ENCODE measurements around the gene GARIN5A.
"Not testable (repeated sequence)": the region's sequence is repeated elsewhere in the genome, so short reads cannot be mapped to it uniquely, and the experiment has no call there.

The GARIN5A gene

GRCh38 chr19:50465986-50466705, 10.5 kb downstream of the GARIN5A start:
- no peak for DNase-seq (ENCODE audit: low read depth in 2 of 2, low spot score in 1 of 2)

DNA sequence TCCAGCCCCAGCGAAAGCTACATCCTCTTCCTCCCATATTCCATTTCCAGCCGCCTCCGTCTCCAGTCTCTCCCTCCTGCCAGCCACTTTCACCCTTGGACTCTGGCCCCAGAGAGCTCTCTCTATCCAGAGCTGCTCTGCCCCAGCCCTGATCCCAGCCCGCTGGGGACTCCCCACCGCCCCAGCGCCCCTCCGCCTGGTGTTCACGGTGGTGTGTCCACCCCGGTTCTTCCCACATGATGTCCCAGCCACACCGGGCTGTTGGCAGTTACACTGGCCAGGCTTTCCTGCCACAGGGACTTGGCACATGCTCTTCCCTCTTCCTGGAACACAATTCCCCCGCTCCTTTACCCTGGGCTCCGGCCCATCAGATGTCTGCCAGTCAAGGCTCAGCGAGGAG, 11.6 kb downstream of the GARIN5A start:
- DNase-seq (ENCODE audit: low read depth in 2 of 2, low spot score in 1 of 2): no peak

DNA sequence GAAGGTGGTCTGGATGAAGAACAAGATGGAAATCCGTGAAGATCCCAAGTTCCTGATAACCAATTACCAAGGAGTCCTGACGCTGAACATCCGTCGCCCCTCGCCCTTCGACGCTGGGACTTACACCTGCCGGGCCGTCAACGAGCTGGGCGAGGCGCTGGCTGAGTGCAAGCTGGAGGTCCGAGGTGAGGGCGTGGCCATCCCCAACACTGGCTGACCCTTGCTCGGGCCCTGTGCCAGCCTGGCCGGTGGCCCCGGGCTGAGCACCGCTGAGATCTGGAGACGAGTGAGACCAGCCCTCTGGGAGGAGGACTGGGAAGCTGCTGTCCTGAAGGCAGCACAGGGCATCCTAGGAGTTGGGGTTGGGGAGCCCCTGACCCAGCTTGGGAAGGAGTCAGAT, 12.3 kb downstream of the GARIN5A start:
- no peak for DNase-seq (ENCODE audit: low read depth in 2 of 2, low spot score in 1 of 2)

DNA sequence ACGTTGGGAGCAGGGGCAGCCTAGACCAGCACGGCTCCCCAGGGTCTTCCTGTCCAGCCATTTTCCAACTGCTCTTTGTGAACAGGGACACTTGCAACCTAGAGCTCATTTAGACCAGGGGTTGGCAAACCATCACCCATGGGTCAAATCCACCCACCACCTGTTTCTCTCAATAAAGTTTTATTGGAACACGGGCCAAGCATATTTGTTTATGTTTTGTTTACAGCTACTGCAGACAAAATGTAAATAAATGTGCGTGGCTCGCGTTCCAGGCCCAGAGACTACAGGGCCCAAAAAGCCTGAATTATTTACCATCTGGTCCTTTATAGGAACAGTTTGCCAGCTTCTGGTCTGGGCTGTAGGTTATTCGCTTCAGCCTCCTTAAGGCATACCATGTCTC, 13.7 kb downstream of the GARIN5A start:
- DNase-seq (ENCODE audit: low read depth in 2 of 2, low spot score in 1 of 2): no peak

GRCh38 chr19:50461066-50461875, 15.4 kb downstream of the GARIN5A start:
- DNase-seq (ENCODE audit: low read depth in 2 of 2, low spot score in 1 of 2): peak; percentile 17 to 25

DNA sequence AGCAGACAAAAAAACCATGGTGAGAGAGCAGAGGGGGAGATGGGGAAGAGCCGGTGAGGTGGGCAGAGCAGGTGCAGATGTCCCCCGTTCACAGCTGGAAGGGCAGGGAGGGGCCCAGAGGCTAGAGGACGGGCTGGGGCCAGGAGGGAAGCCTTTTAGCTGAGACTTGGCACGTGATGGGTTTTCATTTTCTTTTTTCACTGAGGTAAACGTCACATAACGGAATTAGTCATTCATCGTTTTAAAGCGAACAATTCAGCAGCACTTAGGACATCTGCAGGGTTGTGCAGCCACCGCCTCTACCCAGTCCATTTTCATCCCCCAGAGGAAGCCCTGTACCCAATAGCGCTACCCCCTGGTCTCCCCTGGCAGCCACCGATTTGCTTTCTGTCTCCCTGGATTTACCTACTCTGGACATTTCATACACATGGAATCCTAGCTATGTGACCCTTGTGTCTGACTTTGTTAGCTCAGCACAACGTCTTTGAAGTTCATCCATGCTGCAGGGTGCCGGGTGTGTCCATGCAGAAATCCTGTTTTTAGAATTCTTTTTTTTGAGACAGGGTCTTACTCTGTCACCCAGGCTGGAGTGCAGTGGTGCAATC, 16.4 kb downstream of the GARIN5A start:
- DNase-seq (ENCODE audit: low read depth in 2 of 2, low spot score in 1 of 2): no peak

- DNase-seq (ENCODE audit: low read depth in 2 of 2, low spot score in 1 of 2): no peak
Observed at GRCh38 chr19:50459638-50460037, 17.0 kb downstream of the GARIN5A start.

GRCh38 chr19:50459067-50459456, 17.6 kb downstream of the GARIN5A start:
- DNase-seq (ENCODE audit: low read depth in 2 of 2, low spot score in 1 of 2): no peak

GRCh38 chr19:50458396-50459066, 18.1 kb downstream of the GARIN5A start:
- DNase-seq (ENCODE audit: low read depth in 2 of 2, low spot score in 1 of 2): no peak

GRCh38 chr19:50457300-50457699, 19.3 kb downstream of the GARIN5A start:
- no peak for DNase-seq (ENCODE audit: low read depth in 2 of 2, low spot score in 1 of 2)

GRCh38 chr19:50455992-50456391, 20.7 kb downstream of the GARIN5A start:
- no peak for DNase-seq (ENCODE audit: low read depth in 2 of 2, low spot score in 1 of 2)

GRCh38 chr19:50453243-50453642, 23.4 kb downstream of the GARIN5A start:
- no peak for DNase-seq (ENCODE audit: low read depth in 2 of 2, low spot score in 1 of 2)

GRCh38 chr19:50451223-50451534, 25.5 kb downstream of the GARIN5A start:
- DNase-seq (ENCODE audit: low read depth in 2 of 2, low spot score in 1 of 2): no peak

DNA sequence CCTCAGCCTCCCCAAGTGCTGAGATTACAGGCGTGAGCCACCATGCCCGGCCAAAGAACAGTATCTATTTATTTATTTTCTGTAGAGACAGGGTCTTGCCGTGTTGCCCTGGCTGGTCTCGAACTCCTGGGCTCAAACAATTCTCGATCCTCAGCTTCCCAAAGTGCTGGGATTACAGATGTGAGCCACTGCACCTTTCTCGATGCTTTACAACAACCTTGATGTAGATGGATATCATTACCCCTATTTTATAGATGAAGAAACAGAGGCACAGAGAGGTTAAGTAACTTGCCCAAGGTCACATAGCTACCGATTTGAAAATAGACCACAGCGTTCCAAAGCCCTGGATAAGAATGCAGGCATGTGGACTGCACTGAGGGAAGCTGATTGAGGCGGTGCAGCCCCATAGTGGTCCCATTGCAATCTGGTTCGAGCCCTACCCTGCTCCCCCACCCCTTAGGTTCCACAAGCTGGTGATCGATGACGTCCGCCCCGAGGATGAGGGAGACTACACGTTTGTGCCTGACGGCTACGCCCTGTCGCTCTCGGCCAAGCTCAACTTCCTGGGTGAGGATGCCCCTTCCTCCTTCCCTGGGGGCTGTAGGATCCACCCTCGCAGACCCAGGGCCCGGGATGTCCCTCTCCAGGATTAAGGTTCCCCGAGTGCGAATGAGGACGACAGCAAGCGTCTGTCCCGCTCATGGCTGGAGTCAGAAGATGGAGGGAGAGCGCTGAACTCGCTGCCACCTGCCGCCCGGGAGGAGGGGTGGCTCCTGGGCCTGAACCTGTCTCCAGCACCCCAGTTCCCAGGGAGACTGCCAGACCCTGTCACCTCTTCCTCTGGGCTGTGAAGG, 26.1 kb downstream of the GARIN5A start:
- no peak for DNase-seq (ENCODE audit: low read depth in 2 of 2, low spot score in 1 of 2)

- DNase-seq (ENCODE audit: low read depth in 2 of 2, low spot score in 1 of 2): no peak
Observed at GRCh38 chr19:50449236-50449899, 27.3 kb downstream of the GARIN5A start.

GRCh38 chr19:50447750-50448149, 28.9 kb downstream of the GARIN5A start:
- DNase-seq (ENCODE audit: low read depth in 2 of 2, low spot score in 1 of 2): no peak

DNA sequence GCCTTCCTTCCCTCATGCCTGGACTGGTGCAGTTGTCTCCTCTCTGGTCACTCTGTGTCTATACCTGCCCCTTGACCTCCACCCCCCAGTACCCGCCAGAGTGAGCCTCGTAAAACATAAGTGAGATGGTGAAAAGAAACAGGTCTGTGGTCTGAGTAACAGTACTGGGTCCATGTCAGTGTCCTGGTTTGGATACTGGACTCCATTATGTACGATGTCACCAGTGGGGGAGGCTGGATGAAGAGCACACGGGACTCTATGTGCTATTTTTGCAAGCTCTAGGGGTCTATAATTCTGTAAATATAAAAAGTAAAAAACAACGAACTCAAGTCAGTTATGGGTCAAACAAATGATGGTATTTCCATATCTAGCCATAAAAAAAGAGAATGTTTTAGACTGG, 29.6 kb downstream of the GARIN5A start:
- DNase-seq (ENCODE audit: low read depth in 2 of 2, low spot score in 1 of 2): no peak

DNA sequence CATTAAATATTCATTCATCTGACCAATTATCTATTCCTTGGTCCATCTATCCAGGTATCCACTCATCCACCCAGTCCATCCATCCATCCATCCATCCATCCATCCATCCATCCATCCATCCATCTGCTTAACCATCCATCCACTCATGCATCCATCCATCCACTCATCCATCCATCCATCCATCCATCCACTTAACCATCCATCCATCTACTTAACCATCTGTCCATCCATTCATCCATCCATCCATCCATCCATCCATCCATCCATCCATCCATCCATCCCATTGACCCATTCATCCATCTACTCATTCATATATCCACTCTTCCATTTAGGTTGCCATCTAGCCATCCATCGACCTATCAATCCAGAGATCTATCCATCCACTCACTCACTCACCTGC, 32.6 kb downstream of the GARIN5A start:
- DNase-seq (ENCODE audit: low read depth in 2 of 2, low spot score in 1 of 2): no peak

GRCh38 chr19:50439130-50439529, 37.5 kb downstream of the GARIN5A start:
- DNase-seq (ENCODE audit: low read depth in 2 of 2, low spot score in 1 of 2): not testable (repeated sequence)

- no peak for DNase-seq (ENCODE audit: low read depth in 2 of 2, low spot score in 1 of 2)
Observed at GRCh38 chr19:50437862-50438449, 38.7 kb downstream of the GARIN5A start.

All from stimulated activated CD8-positive, alpha-beta memory T cell treated with anti-CD3 and anti-CD28 coated beads, Interleukin-4, amount 100 ng/mL, for 4 hours (primary cell).